Inflammatory macrophage treated with lipopolysaccharide for 1 hour (primary cell): ENCODE results near the gene MTG1.
"Not testable (repeated sequence)": the region's sequence is repeated elsewhere in the genome, so short reads cannot be mapped to it uniquely, and the experiment has no call there.

Experiments used
- DNase-seq, 2 donors: peaks; one replicate each; pipeline ENCODE4 v3.0.0-alpha.2; 2020 to 2022

Gene MTG1

DNA sequence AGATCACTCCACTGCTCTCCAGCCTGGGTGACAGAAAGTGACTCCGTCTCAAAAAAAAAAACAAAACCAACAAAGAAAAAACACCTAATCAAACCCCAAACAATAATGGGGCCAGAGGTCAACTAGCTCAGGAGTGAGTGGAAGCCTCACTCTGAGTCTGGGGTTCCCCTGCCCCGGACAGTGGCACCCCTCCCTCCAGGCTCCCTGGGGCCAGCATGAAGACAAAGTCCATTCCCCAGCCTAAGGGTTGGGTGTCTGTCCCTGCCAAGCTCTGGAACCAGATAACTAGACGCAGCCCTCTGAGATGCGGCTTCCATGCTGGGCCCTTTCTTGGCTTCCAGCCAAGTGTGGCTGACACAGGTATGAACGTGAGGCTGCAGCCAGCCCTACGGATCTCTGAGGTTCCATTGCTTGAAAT lies 34.4 kb upstream of the MTG1 start:
- no peak for DNase-seq

DNA sequence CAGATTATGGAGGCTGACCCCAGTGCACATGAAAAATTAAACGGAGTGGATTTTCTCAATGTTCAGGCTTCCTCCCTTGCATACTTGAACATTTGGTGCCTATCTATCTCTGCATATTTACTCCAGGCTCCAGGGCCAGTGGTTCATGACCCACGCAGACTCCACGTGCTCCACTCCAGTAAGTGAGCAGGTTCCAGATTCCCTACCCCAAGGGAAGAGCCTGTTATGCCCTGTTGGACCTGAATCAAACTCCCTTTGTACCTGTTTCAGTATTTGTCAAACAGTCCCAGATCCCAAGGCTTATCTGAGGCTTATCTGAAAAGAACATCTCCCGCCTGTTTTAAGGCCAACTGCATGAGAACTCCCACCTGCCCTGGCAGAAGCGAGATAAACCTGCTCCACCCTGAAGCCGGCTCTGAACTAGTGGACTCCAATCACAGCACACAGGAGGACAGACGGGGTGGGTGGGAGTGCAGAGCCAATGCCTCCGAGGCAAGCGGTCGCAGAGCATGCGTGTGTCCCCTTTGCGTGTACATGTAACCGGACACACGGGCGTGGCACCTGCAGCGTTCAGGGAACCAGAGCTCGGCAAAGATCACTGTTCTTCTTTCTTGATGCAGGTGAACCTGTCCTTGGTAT lies 33.9 kb upstream of the MTG1 start:
- no peak for DNase-seq

DNA sequence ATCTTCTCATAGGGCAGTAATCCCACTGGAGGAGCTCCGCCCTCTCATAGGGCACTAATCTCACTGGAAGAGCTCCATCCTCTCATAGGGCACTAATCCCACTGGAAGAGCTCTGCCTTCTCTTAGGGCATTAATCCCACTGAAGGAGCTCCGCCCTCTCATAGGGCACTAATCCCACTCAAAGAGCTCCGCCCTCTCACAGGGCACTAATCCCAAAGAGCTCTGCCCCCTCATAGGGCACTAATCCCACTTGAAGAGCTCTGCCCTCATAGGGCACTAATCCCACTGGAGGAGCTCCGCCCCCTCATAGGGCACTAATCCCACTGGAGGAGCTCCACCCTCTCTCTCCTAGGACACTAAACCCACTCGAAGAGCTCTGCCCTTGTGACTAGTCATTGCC lies 32.7 kb upstream of the MTG1 start:
- DNase-seq = no peak

DNA sequence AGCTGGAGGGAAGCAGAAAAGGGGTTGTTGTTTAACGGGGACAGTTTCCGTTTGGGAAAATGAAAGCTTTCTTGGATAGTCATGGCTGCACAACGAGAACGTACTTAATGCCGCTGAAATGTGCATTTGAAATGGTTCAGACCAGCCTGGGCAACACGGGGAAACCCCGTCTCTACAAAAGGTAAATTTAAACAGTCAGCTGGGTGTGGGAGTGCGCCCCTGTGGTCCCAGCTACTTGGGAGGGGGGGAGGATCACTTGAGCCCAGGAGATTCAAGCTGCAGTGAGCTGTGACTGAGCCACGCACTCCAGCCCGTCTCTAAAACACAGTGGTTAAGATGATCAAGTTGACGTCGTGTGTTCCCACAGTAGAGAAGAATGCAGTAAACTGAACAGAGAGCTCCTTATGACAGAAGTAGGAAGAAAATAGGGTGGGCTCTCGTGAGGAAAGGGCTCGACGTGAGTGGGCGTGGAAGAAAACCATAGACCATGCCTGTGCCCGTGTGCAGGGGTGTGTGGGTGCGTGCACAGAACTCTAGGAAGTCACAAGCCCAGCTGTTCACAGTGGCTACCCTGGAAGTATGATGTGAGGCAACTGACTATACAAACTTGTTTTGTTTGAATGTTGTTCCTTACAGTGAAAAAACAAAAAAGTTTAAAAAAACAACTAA lies 32.0 kb upstream of the MTG1 start:
- DNase-seq = no peak

DNA sequence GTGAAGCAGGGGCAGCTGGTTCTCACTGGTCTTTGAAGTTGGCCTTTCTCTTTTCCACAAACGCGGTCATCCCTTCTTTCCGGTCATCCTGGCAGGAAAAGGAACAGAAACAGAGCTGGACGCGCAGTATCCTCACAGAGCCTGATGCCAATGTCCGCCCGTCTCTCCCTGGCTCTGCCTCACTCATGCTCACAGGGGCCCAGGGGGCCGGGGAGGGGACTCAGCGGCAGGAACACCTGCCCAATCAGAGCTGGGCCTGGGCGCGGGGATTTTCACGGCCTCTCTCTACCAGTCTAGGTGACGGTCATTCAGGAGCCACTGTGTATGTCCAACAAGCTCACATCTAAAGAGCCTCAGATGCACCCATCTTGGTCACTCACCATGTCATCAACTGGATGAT lies 31.1 kb upstream of the MTG1 start:
- no peak for DNase-seq

DNA sequence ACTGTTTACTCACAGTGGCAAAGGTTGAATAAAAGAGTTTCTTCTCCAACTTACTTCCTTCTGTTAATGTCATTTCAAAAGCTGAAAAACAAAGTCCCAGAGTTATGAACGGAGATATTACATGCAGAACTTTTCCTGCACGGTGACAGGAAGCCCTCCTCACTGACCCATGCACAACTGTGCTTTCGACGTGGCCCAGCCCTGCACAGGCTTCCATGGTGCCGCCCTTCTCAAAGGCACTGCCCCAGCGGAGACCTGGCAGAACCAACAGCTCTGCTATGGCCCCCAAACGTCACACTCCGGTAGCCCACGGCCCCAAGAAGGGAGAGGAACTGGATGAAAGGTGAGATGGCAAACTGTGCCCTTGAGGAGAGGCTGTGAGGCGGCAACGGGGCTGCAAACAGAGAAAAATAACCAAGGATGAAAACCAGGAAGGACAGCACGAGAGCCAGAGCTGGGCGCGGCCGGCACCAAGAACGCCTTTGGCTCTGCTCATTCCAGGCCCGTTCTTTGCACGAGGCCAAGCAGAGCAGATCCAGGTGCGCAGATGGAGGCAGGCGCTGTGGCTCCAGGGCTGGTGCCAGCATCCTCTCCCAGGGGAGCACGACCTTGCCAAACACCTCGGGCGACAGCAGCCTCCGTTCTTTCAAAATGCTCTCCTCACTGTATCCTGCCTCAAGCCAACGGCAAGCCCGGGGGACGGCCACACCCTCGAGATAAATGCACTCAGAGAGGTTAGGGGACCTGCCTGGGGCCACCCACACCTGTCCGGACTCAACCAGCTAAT lies 29.1 kb upstream of the MTG1 start:
- no peak for DNase-seq

DNA sequence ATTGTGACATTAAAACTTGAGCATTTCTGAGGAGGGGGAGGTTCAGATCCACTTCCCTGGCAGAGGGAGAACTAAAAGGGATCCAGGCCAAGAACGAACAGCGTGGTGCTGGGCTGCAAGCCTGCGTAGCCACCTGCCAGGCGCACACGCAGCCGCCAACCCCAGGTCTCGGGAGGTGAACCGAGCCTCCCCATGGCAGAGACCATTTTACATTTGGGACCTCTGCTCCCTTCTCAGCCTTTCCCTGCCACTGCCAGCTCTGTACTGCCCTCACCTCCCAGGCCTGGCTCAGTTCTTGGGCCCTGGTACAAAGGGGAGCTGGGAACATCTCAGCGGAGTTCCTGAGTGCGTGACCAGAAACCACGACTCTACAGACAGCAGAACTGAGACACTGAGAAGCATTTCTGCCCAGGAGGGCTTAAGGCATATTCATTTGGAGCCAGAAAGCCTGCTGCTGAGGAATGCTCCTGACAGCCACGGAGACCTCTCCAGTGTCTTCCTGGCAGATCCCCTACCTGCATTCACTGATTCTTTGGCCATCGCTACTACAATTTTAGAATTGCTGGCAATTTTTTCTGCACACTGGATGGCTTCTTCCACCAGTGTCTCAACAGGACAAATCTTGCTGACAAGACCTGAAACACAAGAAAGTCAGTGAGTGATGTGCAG lies 28.4 kb upstream of the MTG1 start:
- DNase-seq = no peak

DNA sequence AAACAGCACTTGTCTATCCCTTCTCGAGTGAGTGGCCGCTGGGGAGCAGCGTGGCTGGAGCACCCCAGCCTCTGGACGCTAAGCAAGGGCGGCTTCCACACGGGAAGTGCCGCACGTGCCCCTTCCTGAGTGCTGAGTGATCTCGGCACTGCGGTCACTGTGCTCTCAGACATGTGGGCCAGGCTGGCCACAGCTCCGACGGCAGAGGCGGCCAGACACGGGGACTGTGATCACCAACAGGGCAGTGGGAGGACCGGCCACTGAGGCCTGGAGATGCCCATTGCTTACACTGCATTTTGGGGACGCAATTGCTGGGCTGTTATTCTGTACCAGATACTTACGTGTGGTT lies 27.9 kb upstream of the MTG1 start:
- no peak for DNase-seq

DNA sequence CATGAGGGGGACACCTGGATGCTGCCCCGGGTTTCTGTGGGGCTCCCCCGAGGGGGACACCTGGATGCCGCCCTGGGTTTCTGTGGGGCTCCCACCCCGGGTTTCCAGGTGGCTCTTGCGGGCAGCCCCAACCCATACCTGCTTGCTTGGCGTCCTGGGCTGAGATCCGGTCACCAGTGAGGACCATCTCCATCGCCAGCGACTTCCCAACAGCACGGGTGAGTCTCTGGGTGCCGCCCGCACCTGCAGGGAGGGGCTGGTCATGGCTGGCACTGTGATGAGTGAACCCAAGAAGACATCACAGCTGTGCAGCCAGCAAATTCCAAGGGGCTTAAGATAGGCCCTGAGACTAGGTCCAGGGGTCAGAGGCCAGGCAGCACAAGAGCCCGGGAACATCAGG lies 27.2 kb upstream of the MTG1 start:
- no peak for DNase-seq

DNA sequence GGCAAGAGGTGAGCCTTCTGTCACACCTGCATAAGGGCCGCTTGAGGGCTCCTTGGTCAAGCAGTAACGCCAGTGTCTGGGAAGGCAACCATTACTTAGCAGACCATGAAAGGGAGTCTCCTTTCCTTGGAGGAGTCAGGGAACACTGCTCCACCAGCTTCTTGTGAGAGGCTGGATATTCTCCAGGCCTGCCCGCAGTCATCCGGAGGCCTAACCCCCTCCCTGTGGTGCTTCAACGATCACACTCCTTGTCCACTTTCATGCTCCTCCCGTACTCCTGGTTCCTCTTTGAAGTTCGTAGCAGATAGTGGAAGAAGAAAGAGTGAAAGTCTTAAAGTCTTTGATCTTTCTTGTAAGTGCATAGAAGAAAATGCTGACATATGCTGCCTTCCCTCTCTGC lies 26.5 kb upstream of the MTG1 start:
- DNase-seq = not testable (repeated sequence)

DNA sequence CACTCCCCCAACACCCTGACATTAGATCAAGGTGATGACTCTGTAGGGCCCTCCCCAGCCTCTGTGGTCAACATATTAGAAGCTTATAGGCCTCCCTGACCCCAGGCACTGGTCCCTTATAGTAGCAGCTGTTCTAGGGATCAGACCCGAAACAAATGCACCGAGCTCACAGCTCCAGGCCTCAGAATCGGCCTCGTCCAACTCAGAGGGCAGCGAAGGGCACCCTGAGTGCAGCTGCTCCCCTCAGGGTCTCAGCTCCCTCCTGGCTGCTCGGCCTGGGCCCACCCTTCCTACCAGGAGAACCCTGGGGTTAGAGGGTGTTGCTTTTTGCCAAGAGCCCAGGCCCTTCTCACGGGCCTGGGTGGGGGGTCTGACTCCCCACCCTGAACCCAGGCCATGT lies 25.8 kb upstream of the MTG1 start:
- DNase-seq = no peak

DNA sequence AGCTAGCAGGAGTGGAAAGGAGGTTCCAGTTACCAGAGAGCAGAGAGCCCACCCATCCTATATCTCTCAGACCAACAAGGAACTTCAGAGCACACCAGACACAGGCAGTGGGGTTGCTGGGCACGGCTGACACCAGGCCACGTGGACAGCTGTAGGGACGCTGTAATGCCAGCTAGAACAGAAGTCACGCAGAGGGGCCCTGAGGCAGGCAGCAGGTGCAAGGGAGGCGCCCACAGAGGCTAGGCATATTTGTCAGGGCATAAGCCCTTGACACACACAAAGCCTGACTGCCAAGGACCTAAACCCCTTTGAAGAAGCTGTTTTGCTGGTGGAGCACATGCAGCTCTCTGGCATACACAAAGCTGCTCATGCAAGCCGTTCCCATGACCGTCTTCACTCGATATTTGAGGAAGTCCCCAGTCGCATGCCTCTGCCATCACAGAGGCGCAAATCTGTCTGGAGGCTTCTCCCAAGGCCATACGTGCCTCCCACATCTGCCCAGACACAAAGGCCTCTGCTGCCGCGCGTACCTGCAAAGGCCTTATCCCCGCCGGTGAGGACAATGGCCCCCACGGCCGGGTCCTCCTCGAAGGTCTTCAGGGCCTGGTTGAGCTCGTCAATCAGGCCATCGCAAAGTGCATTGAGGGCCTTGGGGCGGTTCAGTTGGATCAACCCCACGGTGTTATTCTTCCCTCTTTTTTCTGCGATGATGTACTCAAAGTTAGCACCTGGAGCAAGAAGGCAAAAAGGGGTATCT lies 23.7 kb upstream of the MTG1 start:
- no peak for DNase-seq

DNA sequence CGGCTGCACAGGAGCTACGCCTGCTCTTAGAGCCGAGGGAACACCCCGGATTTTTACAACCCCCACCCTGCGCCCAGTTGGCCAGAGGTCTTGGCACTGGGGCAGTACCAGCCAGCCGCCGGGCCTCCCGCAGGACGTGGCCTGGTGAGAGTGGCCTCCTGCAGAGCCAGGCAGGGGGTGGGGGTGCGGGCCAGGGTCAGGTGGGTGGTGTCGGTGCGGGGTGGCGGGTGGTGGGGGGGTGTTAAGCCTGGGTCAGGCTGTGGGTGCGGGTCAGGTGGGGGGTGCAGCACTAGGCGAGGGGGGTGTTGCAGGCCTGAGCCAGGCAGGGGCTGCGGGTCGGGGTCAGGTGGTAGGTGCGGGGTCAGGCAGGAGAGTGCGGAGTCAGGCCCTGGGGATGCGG lies 21.4 kb upstream of the MTG1 start:
- DNase-seq = no peak

DNA sequence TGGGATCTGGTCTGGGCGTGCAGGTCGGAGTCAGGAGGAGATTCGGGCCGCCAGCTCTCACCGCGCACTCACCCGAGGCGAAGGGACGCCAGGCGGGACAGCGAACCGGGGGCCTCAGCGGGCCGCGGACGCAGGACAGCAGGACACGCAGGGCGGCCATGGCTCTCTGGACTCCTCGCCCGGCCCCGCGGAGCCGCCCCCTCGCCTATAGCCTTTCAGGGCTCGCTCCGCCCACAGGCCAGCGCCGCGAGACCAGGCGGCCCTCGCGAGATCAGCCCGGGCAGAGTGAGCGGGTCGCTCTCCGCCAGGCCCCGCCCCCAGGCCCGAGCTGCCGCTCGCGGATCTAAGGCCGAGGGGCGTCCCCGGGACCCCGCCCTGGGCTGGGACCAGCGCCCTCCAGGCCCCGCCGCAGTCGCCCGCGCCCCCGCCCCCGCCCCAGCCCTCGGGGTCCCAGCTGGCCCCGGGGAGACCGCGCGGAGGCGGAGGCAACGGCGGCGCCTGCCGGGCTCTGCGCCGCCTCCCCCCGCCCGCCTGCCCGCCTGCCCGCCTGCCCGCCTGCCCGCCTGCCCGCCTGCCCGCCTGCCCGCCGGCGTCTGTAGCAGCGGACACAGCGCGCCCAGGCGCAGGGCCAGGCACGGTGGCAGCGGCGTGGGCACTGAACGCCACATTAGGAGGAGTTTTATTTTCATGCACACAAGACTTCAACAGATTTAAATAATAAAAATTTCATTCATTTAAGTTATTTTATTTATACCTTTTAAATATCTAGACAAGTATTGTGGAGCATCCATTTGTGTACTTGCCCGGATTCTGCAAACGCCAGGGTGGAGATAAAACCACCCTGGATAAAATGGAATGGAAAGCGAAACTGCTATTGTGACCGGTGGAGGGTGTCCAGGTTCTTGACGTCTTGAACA lies 20.5 kb upstream of the MTG1 start, which contains the start of gene ECHS1:
Gene ECHS1 (minus strand): TSS at position 181 of the 917 bp plus-strand sequence. CDS start 21 bp downstream, at position 160.
- DNase-seq = peak; percentile 94 to 98

DNA sequence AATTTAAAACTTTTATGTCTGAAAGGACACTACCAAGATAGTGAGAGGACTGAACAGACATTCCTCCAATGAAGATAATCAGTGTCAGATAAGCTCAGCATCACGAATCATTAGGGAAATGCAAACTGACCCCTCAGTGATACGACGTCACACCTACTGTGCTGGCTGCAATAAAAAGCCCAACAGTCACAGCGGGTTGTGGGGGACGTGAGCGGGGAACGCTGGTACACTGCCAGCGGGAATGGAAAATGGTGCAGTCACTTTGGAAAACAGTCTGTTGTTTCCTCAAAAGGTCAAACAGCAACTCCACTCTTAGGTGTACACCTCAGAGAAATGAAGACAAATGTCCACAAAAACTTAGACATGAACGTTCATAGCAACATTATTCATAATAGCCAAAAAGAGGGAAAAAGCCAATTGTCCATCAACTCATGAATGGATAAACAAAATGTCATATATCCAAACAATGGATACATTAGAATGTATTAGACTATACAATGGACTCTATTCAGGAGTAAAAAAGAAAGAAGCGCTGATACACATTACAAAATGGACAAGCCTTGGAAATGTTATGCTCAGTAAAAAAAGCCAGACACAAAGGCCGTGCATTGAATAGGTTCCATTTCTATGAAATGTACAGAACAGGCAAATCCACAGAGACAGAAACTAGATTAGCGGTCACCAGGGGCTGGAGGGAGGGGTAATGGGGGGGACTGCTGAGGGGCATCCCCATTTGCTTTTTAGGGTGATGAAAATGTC lies 18.4 kb upstream of the MTG1 start:
- DNase-seq = no peak

DNA sequence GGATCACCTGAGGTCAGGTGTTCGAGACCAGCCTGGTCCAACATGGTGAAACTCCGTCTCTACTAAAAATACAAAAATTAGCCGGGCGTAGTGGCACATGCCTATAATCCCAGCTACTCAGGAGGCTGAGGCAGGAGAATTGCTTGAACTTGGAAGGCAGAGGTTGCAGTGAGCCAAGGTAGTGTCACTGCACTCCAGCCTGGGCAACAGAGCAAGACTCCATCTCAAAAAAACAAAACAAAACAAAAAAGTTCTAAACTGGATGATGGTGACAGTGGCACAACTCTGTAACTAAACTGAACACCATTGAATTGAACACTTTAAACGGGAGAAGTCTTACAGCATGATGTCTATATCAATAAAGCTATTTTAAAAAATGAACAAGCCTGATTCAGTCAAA lies 17.8 kb upstream of the MTG1 start:
- DNase-seq = not testable (repeated sequence)

DNA sequence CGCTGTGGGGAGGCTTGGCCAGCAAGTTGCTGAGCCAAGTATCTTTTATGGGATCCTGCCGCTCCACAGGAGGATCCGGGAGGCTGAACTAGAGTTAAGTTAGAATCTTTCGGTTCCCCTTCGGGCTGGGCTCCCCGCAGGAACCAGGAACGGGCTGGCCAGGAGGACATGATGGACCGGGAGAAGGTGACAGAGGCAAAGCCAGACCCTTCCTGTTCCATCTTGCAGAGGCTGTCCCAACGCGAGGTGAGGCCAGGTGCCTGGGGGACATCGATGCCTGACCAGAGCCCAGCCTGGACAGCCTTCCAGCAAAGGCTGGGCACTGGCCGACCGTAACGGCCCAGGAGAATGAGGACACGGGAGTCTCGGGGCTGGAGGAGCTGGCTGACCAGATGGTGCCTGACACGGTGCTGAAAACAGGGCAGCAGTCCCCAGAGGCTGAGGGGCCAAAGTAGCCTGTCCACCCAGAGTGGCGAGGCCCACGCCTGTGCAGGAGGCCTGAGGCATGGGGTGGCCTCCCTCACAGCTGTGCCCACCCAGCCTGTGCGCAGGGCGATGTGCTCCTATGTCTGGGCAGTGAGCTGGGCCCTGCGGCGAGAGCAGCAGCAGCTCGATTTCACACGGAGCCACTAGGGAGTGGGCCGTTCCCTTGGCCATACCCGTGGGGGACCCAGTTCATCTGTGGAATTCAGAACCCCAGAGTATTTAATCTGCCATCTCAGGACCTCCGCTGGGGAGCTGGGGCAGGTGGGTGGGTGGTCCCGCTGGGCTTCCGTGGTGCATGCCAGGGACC lies 16.7 kb upstream of the MTG1 start:
- DNase-seq = no peak

DNA sequence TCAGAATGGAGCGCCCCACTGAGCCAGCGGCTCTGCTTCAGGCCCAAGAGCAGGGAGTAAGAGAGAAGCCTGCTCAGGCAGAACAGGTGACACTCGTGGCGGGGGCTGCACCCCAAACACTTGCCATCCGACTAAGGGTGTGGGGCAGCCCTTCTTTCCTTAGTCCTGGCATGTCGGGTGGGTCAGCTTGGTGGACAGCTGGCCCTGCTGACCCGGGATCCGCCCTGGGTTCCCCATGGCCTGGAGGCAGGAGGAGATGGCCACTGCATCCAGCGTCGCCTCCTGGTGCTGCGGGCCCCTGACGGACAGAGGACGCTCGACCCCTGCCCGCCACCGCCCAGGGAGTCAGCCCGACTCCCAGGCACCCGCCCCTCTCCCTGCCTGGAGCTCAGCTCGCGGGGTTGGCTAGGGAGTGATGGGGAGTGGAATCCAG lies 16.1 kb upstream of the MTG1 start:
- DNase-seq = no peak

DNA sequence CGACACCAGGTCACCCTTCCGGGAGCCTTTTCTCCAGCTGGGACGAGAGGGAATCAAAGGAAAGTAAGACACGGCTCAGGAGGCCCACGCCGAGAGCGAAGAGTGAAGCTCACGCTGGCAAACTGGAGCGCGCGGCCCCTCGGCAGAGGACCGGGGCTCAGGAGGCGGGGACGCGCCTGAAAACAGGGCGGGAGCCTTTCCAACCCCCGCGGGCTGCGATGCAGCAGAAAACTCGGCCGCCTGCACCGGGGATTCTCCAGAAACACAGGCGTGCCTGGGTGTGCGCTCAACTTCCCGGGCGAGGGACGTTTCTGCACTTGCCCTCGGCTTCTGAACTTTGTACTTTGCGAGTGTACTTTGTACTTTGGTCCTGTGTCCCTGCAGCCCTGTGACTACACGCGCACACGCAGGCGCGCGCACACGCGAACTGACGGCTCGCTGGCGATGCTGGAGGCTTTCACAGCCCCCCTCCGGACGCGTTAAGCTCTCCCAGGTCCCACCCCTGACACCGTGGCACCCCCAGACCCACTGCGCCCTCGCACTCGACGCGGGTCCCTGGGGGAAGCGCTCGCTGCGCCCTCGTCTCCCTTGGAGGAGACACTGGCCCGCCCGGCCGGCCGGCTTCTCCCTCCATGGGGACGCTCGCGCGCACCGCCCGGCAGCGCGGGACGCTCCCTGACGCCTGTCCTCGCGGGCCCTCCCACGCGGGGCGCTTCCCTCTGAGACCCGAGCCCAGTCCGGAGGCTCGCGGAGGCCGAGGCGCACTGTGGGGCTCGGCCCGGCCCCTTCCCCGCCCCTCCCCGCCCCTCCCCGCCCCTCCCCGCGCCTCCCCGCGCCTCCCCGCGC lies 15.5 kb upstream of the MTG1 start:
- peak; percentile 70 to 87 for DNase-seq
